ENCODE results near the gene IL5RA.

IL5RA gene

GRCh38 chr3:3080309-3080708 is 29.9 kb downstream of the IL5RA start:
- in situ Hi-C loops (cut with HindIII; ENCODE audit: low pct_ligation_motif_present, low pct_unique_long_range_greater_than_20kb, low sequenced_read_pairs) = no loop called here
- DNase-seq = no peak

GRCh38 chr3:3074551-3075257 is 35.5 kb downstream of the IL5RA start:
- in situ Hi-C loops (cut with HindIII; ENCODE audit: low pct_ligation_motif_present, low pct_unique_long_range_greater_than_20kb, low sequenced_read_pairs) = no loop called here

DNA sequence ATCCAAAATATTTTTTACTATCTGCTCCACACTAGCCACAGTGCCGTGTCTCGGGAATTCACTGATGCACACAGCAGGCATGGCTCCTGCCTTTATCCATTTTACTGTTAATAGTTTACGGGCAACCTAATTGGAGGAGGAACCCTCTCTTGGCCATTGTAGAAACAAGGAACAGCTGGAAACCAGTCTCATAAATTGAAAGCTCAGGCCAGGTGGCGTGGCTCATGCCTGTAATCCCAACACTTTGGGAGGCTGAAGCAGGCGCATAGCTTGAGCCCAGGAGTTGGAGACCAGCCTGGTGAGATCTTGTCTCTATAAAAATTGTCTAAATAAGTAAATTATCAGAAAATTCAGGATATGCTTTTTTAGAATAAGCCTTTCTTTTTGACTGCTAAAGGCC is 39.0 kb downstream of the IL5RA start:
- in situ Hi-C loops (cut with HindIII; ENCODE audit: low pct_ligation_motif_present, low pct_unique_long_range_greater_than_20kb, low sequenced_read_pairs) = no loop called here
- DNase-seq = no peak

More at GRCh38 chr3:3074551-3075257, 35.5 kb downstream of the IL5RA start:
- no peak for DNase-seq

DNA sequence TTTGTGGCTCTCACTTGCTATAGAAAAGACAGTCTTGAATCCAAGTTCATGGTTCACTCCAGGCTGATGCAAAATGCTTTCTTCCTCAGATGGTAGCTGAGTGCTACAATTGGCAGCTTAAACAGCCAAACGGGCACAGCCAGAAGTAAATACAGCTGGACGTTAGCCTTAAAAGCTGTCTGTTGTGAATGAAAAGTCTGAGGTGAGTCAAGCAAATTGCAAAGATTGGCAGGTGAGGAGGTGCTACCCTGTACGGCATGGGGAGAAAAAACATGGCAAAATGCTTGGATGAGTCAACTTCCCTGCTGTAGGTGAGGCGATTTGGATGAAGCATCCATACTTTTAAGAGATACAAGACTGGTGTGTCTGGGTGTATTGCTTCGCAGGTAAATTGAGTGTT is 40.5 kb downstream of the IL5RA start:
- in situ Hi-C loops (cut with HindIII; ENCODE audit: low pct_ligation_motif_present, low pct_unique_long_range_greater_than_20kb, low sequenced_read_pairs) = no loop called here
- DNase-seq = no peak

DNA sequence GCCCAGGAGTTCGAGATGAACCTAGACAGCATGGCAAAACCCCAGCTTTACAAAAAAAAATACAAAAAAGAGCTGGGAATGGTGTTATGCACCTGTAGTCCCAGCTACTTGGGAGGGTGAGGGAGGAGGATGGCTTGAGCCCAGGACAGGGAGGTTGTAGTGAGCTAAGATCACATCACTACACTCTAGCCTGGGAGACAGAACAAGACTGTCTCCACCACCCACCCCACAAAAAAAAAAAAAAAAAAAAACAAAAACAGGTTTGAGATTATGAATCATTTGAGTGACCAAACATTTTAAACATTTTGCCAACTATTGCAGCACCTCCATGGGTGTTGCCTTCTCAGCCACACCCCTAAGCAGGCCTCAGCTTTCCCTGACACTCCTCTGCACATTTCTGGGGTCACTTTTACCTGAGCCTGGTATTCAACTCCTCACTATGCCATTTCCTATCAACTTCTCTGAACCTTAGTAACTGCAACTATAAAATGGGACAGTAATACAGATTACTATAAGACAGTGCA is 41.8 kb downstream of the IL5RA start:
- in situ Hi-C loops (cut with HindIII; ENCODE audit: low pct_ligation_motif_present, low pct_unique_long_range_greater_than_20kb, low sequenced_read_pairs) = no loop called here
- DNase-seq = no peak

DNA sequence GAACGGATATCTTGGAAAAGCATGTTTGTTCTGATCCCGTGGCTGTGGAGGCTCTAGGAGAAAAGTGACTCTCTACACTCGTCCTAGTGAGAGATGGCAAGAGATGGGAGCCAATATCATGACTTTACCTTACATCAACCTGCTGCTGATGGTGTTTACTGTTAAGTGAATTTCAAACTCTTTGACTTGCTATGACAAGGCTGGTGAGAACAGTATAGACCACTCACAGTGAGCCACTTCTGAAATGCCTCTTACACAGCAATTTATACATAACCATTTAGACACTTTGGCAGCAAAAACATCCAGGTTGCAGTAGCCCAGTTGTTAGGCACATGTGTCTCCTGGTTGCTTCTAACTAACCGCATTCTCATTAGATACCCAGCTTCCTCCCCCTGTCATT is 43.3 kb downstream of the IL5RA start:
- no peak for DNase-seq
- in situ Hi-C loops (cut with HindIII; ENCODE audit: low pct_ligation_motif_present, low pct_unique_long_range_greater_than_20kb, low sequenced_read_pairs) = no loop called here

- in situ Hi-C loops (cut with HindIII; ENCODE audit: low pct_ligation_motif_present, low pct_unique_long_range_greater_than_20kb, low sequenced_read_pairs) = no loop called here
- DNase-seq = no peak
Observed at GRCh38 chr3:3066378-3066777, 43.8 kb downstream of the IL5RA start.

- in situ Hi-C loops (cut with HindIII; ENCODE audit: low pct_ligation_motif_present, low pct_unique_long_range_greater_than_20kb, low sequenced_read_pairs) = no loop called here
- DNase-seq = no peak
Observed at GRCh38 chr3:3065876-3066275, 44.3 kb downstream of the IL5RA start.

DNA sequence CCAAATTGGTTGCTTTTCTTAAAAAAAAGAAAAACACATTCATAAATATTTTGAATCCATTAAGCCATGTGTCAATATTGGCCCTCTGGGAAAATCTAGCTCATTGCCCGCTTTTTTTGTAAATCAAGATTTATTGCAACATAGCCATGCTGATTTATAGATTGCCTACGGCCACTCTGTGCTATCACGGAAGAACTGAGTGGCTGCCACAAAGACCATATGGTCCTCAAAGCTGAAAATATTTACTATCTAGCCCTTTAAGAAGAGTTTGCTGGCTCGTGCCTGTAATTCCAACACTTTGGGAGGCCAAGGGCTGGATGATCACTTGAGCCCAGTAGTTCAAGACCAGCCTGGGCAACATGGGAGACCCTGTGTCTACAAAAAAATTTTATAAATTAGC is 45.9 kb downstream of the IL5RA start:
- in situ Hi-C loops (cut with HindIII; ENCODE audit: low pct_ligation_motif_present, low pct_unique_long_range_greater_than_20kb, low sequenced_read_pairs) = no loop called here

DNA sequence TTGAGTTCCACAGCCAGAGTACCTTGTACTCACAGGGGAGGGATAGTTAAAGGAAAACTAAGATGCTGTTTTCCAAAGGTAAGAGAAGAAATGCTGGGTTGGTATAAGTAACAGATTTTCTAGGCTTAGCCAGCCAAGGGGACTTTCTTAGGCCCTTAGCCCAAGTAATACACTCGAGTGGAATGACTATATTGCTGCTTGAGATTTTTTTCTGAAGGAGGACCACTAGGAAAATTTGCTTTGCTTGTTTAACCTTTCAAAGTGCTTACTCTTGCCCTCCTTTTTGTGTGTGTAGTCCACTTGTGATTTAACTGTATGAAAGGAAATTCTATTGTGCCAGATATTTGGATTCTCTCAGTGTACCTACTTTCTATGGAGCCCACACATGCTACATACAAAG is 50.5 kb downstream of the IL5RA start:
- DNase-seq = no peak
- in situ Hi-C loops (cut with HindIII; ENCODE audit: low pct_ligation_motif_present, low pct_unique_long_range_greater_than_20kb, low sequenced_read_pairs) = no loop called here

More for the DNA sequence above, 45.9 kb downstream of the IL5RA start:
- DNase-seq = no peak

- in situ Hi-C loops (cut with HindIII; ENCODE audit: low pct_ligation_motif_present, low pct_unique_long_range_greater_than_20kb, low sequenced_read_pairs) = no loop called here
- DNase-seq = no peak
Observed at GRCh38 chr3:3053974-3054373, 56.2 kb downstream of the IL5RA start.

DNA sequence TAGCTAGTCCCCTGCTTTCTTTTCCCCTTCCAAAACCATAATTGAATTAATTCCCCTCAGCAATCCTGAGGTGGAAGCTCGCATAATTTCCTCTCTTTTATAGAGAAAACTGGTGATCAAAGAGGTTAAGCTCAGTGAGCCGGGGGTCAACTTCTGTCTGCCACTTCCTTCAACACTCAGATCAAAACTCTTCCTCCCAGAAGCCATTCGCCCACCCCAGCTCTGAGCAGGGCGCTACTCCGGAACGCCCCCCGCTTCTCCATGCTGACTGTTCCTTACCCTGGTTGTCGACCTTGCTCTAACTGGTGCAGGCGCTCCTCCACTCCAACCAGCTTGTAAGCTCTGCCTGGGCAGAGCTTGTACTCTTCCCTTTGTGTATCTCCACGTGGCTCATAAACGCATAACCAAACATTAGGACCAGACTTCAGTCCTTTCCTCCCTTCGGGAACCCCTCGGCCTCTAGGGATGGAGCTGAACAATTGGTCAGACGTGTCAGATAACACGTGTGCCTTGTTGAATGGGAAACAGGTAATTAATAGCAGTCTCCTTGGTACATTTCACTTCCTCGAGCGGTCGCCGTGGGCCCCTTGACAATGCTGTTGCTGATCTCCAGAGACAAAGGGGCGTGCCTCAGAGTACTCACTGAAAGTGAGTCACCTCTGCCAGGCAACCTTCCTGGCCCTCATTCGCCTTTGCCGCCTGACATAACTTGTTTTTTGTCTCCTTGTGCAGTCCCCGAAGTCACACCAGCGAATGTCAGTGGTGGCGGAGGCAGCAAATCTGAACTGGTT is 71.8 kb downstream of the IL5RA start:
- in situ Hi-C loops (cut with HindIII; ENCODE audit: low pct_ligation_motif_present, low pct_unique_long_range_greater_than_20kb, low sequenced_read_pairs) = no loop called here

GRCh38 chr3:3037156-3037555 is 73.0 kb downstream of the IL5RA start:
- DNase-seq = no peak
- in situ Hi-C loops (cut with HindIII; ENCODE audit: low pct_ligation_motif_present, low pct_unique_long_range_greater_than_20kb, low sequenced_read_pairs) = no loop called here

More for the DNA sequence above, 71.8 kb downstream of the IL5RA start:
- DNase-seq = no peak

DNA sequence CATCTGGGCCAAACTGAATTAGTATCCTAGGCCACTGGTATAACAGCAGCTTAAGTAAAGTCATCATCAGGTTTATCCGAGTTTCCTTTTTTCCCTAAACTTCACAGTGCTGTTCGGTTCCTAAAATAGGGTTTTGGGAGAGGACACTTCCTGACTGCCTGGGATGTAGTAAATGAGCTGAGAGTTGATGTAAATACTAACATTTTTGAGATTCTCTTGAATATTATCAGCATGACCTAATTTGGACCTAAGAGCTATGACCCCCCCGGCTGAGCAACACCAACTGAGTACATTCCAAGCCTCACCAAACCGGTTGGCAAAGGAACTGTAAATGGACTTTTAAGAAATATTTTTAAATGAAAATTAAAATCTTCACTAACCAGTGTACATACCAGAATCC is 78.8 kb downstream of the IL5RA start:
- no peak for DNase-seq
- in situ Hi-C loops (cut with HindIII; ENCODE audit: low pct_ligation_motif_present, low pct_unique_long_range_greater_than_20kb, low sequenced_read_pairs) = no loop called here

- no peak for DNase-seq
- in situ Hi-C loops (cut with HindIII; ENCODE audit: low pct_ligation_motif_present, low pct_unique_long_range_greater_than_20kb, low sequenced_read_pairs) = no loop called here
Observed at GRCh38 chr3:3027976-3028567, 82.1 kb downstream of the IL5RA start.

- in situ Hi-C loops (cut with HindIII; ENCODE audit: low pct_ligation_motif_present, low pct_unique_long_range_greater_than_20kb, low sequenced_read_pairs) = no loop called here
- no peak for DNase-seq
Observed at GRCh38 chr3:3023111-3023745, 86.9 kb downstream of the IL5RA start.

GRCh38 chr3:3020209-3020608 is 90.0 kb downstream of the IL5RA start:
- DNase-seq = no peak
- in situ Hi-C loops (cut with HindIII; ENCODE audit: low pct_ligation_motif_present, low pct_unique_long_range_greater_than_20kb, low sequenced_read_pairs) = no loop called here
